RWPE1 (cell line): ENCODE data around the gene ACTA2.

Experiments
- CTCF ChIA-PET: fragments of 350-600 bp; sonication (Branson Sonifier 250); formaldehyde crosslinking; extraction: SDS; loops from one replicate; lab custom pipeline; 2021; lab: Yijun Ruan, JAX
- POLR2A ChIA-PET: fragments of 400-600 bp; formaldehyde crosslinking; extraction: SDS; loops from one replicate; lab custom pipeline; 2020; ENCODE audit warnings: antibody characterized with exemption; ENCODE audit not compliant: low non-redundant PET; lab: Yijun Ruan, JAX
- DNase-seq: peaks from one replicate; pipeline ENCODE4 v3.0.0; 2012; ENCODE audit warnings: low spot score
- H3K27ac ChIP-seq: fragments of 450-650 bp; 2 replicates; pipeline ENCODE4 v1.5.1; 2017
- TF ChIP-seq, protein P1 (sequence below): fragments of 450-650 bp; conservative IDR thresholded peaks from 2 replicates; pipeline ENCODE4 v1.5.1; 2017; ENCODE audit warnings: low read depth, mild to moderate bottlenecking

Gene ACTA2

DNA sequence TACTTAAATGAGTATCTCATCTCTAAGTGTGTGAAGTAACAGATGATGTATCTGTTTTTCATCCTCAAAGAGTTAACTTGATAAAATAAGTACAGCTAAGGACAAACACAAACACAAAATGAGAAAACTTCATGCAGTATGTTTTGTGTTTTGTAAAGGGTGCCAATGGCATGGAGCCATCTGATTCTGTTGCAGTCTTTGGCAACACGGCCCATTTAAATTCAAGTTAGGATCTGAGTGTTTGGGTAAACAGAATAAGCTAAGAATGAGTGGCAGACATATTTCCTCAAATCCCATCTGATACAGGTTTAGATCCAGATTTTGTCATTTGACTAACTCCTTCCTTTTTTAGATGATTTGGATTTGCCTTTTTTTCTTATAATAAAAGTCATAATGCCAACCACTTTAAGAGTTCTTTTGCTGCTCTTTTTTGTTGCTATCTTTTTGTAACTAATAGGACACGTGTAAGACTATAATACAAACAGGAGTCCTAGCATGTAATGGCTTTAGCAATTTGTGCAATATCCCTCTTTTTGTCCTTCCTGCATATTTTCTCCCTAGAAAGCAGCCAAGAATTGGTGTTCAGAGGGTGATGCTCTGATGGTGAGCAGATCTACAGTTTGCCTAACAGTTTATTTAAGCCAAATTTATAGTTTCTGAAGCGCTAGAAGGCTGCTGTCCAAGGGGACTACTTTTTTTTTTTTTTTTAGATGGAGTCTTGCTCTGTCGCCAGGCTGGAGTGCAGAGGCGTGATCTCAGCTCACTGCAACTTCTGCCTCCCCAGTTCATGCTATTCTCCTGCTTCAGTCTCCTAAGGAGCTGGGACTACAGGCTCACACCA is 18.9 kb upstream of the ACTA2 start:
- CTCF ChIA-PET, result interaction anchor here (0.9 kb wide), 1 partner anchor 26 kb away, joined by 3 read pairs; no protein-coding TSS in a partner anchor
- TF ChIP-seq, protein P1, sequence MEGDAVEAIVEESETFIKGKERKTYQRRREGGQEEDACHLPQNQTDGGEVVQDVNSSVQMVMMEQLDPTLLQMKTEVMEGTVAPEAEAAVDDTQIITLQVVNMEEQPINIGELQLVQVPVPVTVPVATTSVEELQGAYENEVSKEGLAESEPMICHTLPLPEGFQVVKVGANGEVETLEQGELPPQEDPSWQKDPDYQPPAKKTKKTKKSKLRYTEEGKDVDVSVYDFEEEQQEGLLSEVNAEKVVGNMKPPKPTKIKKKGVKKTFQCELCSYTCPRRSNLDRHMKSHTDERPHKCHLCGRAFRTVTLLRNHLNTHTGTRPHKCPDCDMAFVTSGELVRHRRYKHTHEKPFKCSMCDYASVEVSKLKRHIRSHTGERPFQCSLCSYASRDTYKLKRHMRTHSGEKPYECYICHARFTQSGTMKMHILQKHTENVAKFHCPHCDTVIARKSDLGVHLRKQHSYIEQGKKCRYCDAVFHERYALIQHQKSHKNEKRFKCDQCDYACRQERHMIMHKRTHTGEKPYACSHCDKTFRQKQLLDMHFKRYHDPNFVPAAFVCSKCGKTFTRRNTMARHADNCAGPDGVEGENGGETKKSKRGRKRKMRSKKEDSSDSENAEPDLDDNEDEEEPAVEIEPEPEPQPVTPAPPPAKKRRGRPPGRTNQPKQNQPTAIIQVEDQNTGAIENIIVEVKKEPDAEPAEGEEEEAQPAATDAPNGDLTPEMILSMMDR, result no peak
- no peak overlapping the region for H3K27ac ChIP-seq
- no peak for DNase-seq
- POLR2A ChIA-PET, result no interaction called here

DNA sequence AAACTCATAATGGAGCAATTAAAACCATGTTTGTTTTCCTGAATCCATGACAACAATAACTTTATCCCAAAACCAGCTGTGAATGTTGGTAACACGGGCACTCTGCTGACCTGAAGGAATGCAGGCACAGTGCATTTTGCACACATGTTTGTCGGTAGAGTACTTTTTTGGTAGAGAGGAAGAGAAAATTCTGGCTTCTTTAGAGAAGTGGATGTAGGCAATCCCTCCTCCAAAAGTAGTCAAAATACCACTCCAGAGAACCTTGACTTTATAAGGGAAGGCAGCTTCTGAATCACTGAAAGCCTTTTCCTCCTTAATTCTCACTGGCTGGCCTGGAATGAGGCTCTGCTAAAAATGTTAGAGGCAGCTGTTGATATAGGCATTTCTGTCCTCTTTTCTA is 15.8 kb upstream of the ACTA2 start:
- TF ChIP-seq, protein P1, result no peak
- H3K27ac ChIP-seq, result no peak overlapping the region
- DNase-seq, result no peak
- ChIA-PET POLR2A (no interaction called here), CTCF (no interaction called here)

DNA sequence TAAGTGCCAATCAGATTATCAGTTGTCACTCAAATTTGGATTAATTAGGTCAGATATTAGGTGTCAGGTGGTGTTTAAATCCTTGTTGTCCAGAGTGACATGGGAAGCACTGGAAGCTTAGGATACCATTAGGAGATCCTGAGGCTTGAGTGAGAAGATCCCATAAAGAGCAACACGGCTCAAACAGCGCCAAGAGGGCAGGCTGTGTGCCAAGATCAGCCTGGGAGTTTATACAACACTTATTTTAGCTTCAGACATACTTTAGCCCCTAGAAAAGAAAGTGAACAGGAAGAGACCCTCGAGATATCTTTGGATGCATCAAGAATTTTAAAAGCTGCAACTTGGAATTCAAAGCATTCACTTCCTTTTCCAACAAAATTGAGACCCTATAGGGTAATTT is 14.2 kb upstream of the ACTA2 start:
- no peak for DNase-seq

DNA sequence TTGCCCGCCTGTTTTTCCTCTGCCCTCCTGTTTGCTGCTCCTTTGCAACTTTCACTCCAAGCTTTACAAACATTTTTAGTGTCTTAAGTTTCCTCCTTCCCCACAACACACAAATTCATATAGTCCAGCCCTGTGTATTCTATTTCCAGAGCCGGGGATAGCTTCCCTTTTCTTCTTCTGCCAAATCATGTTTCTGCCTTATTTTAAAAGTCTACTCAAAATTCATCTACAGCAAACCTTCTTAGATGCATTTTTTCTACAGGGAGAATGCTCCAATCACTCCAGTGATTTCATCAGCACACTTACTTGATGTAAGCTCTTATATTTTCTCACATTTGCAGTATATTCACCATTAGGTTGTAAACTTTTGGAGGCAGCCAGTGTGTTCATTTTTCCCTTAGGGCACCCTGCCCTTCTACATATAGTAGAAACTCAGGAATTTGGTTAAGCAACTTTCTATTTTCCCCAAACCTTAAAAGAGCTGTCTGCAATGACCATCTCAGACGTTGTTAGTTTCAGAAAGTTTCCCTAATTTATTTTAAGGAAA is 12.4 kb upstream of the ACTA2 start:
- no peak for DNase-seq
- TF ChIP-seq, protein P1, result no peak
- POLR2A ChIA-PET, result no interaction called here
- CTCF ChIA-PET, result interaction anchor here (0.6 to 4.0 kb wide), 4 partner anchors 22 to 154 kb away, joined by 3 to 14 read pairs (median 4); no protein-coding TSS in a partner anchor
- no peak overlapping the region for H3K27ac ChIP-seq

More for the DNA sequence above, 14.2 kb upstream of the ACTA2 start:
- ChIA-PET CTCF (no interaction called here), POLR2A (no interaction called here)
- no peak overlapping the region for H3K27ac ChIP-seq
- TF ChIP-seq, protein P1, result no peak

DNA sequence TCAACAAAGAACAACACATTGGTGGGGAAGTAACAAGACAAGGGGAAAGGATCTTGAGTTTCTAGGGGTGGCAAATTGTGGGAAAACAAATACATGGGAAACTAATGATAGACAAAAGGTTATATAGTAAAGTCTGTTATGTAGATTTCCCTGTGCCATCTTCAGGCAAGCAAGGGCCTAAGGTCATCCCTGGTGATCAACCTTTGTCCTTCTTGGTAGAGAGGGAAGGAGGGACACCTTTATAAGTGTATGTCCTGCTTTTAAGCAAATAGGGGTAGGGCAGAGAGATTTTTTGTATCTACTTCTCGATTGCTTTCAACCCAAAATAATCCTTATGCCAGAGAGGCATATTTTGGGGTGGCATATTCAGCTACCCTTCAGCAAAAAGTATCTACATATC is 11.8 kb upstream of the ACTA2 start:
- H3K27ac ChIP-seq, result no peak overlapping the region
- ChIA-PET CTCF (interaction anchor here (0.6 to 4.0 kb wide), 4 partner anchors 12 to 154 kb away, joined by 3 to 14 read pairs (median 4); no protein-coding TSS in a partner anchor), POLR2A (no interaction called here)
- DNase-seq, result no peak
- TF ChIP-seq, protein P1, result no peak

DNA sequence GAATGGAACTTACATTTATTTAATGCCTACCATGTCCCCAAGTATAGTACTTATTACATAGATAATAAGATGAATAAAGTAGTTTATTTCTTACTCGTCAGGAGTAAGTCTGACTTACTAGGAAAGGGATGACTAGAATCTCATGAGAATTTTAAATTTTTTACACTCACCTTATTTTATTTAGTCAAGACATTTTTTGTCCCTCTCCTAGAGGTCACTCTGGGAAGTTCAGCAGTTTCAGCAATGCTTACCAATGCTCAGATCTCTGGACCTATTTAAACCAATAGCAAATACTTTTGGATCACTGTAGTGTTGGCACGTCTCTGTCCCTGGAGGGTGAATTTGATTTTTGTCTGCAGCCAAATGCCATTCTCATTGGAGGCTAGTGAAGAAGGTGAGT is 10.7 kb upstream of the ACTA2 start:
- H3K27ac ChIP-seq, result no peak overlapping the region
- no peak for DNase-seq
- TF ChIP-seq, protein P1, result no peak
- ChIA-PET CTCF (interaction anchor here (4.0 kb wide), 1 partner anchor 24 kb away, joined by 14 read pairs; no protein-coding TSS in a partner anchor), POLR2A (no interaction called here)
